Embryonic facial prominence (tissue), 1 donor: ENCODE data around the gene TSC22D4.

Source experiments
- DNase-seq: peaks from one replicate; pipeline ENCODE4 v3.0.0-alpha.2; 2016; ENCODE audit errors: extremely low spot score

Gene TSC22D4

GRCh38 chr7:100492738-100493475, 13.9 kb upstream of the TSC22D4 start:
- DNase-seq = no peak

GRCh38 chr7:100491192-100491578, 12.2 kb upstream of the TSC22D4 start:
- DNase-seq = no peak

DNA sequence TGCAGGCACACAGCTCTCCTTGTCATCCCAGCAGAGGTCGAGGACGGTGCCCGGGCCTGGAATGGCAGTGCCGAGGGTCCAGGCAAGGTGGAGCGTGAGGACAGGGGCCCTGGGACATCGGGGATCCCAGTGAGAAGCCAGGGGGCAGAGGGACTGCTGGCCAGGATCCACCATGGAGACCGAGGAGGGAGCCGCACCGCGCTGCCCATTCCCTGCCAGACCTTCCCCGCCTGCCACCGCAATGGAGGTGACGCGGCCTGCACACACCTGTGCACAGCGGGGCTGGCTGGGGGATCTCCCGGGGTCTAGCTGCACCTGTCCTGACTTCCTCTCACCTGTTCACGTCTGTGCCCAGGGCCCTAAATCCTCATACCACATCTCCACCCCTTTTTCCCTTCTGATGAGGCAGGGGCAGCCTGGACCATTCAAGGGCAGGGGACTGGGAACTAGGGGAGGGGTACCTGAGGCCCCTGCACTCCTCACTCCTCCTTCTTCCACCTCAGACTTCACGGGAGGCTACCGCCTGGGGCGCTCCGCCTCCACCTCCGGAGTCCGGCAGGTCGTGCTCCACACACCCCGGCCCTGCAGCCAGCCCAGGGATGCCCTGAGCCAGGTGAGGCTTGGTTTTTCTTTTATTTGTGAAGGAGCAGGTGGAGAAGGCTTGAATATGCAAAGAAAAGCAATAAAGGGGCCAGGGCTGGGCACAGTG, 11.6 kb upstream of the TSC22D4 start:
- no peak for DNase-seq

DNA sequence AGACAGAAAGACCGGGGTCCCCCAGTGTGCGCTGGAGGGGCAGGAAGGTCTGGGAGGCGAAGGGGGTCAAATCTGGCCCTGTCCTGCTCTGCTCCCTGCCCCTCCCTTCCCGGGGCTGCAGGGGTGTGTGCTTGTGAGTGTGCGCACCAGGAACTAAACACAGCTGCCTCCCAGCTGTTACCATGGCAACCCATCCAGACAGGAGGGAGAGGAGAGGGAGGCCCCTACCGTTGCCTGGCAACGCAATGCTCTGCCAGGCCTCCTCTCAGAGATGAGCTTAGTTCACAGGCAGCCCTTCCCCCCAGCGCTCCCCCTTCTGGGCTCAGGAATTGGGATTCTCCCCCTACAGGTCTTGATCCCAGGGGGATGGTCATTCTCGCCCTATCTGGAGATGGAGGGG, 10.8 kb upstream of the TSC22D4 start:
- peak; percentile 91 for DNase-seq

- DNase-seq = no peak
Observed at GRCh38 chr7:100489121-100489520, 10.1 kb upstream of the TSC22D4 start.

DNA sequence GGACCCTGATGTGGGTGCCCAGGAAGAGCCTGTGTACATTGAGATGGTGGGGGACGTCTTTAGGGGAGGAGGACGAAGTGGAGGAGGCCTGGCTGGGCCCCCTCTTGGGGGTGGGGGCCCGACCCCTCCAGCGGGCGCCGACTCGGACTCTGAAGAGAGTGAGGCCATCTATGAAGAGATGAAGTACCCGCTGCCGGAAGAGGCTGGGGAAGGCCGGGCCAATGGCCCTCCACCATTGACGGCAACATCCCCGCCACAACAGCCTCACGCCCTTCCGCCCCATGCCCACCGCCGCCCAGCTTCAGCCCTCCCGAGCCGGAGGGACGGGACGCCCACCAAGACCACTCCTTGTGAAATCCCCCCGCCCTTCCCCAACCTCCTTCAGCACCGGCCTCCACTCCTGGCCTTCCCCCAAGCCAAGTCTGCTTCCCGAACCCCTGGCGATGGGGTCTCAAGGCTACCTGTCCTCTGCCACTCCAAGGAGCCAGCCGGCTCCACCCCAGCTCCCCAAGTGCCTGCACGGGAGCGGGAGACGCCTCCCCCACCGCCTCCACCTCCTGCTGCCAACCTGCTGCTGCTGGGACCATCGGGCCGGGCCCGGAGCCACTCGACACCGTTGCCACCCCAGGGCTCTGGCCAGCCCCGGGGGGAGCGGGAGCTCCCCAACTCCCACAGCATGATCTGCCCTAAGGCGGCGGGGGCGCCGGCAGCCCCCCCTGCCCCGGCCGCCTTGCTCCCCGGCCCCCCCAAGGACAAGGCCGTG, 9.5 kb upstream of the TSC22D4 start:
- no peak for DNase-seq

GRCh38 chr7:100486753-100487446, 7.9 kb upstream of the TSC22D4 start:
- no peak for DNase-seq

- no peak for DNase-seq
Observed at GRCh38 chr7:100486111-100486636, 7.2 kb upstream of the TSC22D4 start.

DNA sequence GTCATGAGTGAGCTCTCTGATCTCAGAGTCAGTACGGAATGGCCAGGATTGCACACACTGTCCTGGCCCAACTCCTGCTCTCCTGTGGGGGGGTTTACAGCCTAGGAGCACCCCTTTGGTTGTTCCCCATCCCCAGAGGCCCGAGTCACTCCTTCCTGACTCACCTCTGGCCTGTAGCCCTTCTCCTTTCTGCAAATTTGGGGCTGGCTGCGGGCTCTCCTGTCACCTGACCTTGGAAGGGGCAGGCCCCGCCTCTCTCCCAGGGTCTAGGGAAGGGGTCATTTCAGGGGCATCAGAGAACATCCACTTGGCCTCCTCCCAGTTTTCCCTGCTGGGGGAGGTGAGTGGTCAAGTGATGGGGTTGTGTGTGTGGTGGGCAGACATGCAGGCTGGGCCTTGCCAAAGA, 6.5 kb upstream of the TSC22D4 start:
- DNase-seq = no peak

DNA sequence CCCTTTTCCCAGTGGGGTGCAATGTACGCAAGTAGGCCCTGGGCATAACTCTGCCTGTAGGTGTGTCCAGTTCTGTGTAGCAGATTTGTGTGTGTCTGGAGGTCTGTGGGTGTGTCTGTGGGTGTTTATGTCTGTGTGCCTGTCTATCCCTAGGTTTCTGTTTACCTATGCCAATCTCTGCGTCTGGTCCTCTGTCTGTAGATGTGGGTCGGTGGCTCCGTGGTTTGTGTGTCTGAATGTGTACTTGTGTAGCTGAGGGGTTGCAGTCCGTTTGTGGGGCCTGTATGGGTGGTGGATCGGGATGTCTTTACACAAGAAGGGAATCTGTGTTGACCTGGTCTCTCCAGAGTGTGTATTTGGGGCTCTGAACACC, 5.6 kb upstream of the TSC22D4 start:
- DNase-seq = no peak

- DNase-seq = no peak
Observed at GRCh38 chr7:100483722-100484672, 5.0 kb upstream of the TSC22D4 start, which contains the start of gene NYAP1. Gene NYAP1 (plus strand): TSS chr7:100483927. CDS start chr7:100485312, 1,385 bp downstream.

DNA sequence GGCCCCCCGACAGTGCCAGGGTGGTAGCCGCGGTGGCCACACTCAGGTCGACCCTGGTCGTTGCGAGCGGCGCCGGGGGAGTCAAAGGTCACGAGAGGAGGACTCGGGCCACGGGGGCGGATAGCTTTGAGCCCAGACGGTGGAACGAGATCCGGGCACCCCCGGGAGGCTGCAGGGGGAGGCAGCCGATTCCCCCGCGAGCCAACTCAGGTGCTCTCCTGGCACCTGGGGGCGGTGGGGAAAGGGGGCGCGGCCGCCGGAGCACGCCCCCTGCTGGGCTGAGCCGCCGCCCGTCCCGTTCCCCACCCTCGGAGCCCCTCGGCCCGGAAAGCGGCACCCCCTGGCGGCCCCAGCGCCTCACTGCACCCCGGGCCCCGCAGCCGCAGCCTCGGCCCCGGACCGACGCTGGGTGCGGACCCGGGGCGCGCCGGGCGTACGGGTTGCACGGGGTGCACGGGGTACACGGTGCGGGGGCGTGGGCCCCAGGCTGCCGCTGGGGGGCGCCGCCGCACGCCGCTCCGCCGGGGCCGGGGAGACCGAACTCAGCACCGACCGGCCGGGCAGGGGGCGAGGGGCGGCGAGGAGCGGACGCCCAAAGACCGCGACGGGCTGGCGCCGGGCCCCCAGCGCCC, 4.2 kb upstream of the TSC22D4 start:
- no peak for DNase-seq

GRCh38 chr7:100482728-100483089, 3.7 kb upstream of the TSC22D4 start:
- no peak for DNase-seq

DNA sequence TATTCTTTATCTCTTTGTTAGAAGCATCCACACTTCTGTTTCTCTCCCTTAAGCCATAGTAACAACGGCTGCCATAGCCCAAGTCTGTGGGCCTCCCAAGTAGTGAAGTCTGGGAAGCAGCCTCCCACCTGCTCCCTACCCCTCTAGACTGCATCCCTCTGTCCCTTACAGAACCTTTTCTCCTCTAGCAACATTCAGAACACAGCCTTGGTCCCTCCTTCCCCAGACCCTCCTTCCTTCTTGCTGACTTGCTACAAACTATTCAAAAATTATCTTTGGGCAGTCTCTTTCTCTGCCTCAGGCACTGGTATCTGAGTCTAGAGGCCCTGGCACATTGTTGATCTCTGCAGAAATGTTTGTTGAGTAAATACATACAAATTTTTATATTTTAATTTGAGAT, 2.5 kb upstream of the TSC22D4 start:
- DNase-seq = no peak

- no peak for DNase-seq
Observed at GRCh38 chr7:100477871-100478267, 1.1 kb downstream of the TSC22D4 start.

DNA sequence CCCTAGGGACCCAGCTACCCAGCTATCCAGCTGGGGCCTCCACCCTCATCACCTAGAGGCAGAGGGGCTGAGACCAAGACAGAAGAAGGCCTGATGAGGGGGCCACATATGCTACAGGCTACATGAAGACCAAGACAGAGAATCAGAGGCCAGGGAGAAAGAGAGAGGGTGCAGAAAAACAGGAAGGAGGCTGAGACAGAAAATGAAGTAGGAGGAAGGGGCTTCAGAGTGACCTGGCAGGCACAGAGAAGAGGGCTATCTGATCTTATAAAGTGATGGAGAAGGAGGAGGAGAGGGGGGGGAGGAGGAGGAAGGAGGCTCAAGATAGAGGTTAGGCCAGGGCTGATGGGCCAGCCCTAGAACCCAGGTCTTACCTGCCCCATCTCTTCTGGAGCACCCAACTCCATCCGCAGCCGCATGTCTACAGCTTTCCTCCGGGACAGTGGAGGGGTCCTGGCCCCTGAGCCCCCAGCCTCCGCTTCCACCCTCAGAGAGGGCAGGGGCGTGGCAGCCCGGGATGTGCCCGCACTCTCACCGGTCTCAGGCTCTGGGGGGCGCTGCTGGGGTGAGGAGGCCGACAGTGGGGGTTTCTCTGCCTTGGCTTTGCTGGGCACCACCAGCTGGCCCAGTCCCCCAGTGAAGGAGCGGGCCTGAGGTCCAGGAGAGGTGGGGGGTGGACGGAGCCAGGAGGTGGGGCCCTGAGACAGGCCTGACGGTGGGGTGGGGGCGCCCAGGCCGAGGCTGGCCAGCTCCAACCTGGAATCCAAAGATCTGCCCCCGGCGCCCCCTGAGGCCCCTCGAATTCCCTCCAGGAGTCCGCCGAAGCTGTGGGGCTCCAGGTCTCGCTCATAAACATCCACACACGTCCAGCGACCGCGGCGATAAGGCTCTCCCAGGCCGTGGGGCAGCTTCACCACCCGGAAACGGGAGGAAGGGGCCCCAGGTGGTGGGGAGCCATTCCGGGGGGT, 1.8 kb downstream of the TSC22D4 start:
- DNase-seq = no peak

GRCh38 chr7:100476101-100476780, 2.8 kb downstream of the TSC22D4 start:
- DNase-seq = no peak

DNA sequence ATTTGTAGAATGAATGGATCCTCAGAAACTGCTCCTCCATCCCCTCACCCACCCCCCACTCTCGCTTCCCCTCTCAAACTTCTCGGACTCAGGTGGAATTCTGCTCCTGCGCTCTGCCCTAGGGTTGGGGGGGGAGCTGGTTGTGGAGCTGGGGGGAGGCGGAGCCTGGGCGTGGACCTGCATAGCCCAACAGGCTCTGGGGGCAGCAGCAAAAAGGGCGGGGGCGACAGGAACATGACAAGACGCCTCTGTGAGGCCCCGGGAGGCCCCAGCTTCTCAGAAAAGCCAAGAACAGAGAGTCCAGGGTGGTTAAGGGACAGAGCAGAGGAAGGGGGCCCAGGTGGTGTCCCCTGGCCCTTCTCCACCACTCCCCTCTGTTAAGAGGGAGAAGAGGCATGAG, 3.5 kb downstream of the TSC22D4 start:
- DNase-seq = no peak
